ENCODE measurements around the gene THOC7.

GRCh38 chr3:63869940-63870614 lies 6.5 kb upstream of the THOC7 start:
- TF ChIP-seq CTCF (IDR thresholded peaks at IDR 0.05; ENCODE audit: poor library complexity) (no peak), EZH2 (IDR thresholded peaks at IDR 0.05; ENCODE audit: borderline replicate concordance) (no peak), EZH2phosphoT487 (IDR thresholded peaks at IDR 0.05; ENCODE audit: low read depth, severe bottlenecking, unreplicated experiment) (no peak)
